IPS DF 19.7 (cell line): ENCODE results near the gene BEST3.

Experiments used
- DNase-seq: peaks from one replicate; pipeline ENCODE4 v3.0.0-alpha.2; 2013; ENCODE audit warnings: low read depth, low spot score

Gene BEST3

GRCh38 chr12:69698769-69699540, at the start of gene BEST3:
BEST3 (minus strand) TSS chr12:69699303; CDS start chr12:69697798, 1,505 bp downstream.
- DNase-seq, result no peak

GRCh38 chr12:69744109-69744508, 45.0 kb upstream of the BEST3 start:
- no peak for DNase-seq

- DNase-seq, result no peak
Measured at GRCh38 chr12:69739287-69740191, 40.4 kb upstream of the BEST3 start.

- DNase-seq, result no peak
Measured at GRCh38 chr12:69738351-69739286, 39.5 kb upstream of the BEST3 start, which contains the start of gene RAB3IP. RAB3IP (plus strand) TSS chr12:69738860; CDS start chr12:69755409, 16,549 bp downstream.

GRCh38 chr12:69733638-69734037, 34.5 kb upstream of the BEST3 start:
- DNase-seq, result no peak

- DNase-seq, result no peak
Measured at GRCh38 chr12:69732088-69732487, 33.0 kb upstream of the BEST3 start.

- DNase-seq, result no peak
Measured at GRCh38 chr12:69726922-69727321, 27.8 kb upstream of the BEST3 start.

GRCh38 chr12:69720750-69721149, 21.6 kb upstream of the BEST3 start:
- DNase-seq, result no peak

GRCh38 chr12:69719336-69720316, 20.5 kb upstream of the BEST3 start:
- no peak for DNase-seq

- no peak for DNase-seq
Measured at GRCh38 chr12:69714542-69714941, 15.4 kb upstream of the BEST3 start.

- DNase-seq, result no peak
Measured at GRCh38 chr12:69712826-69713225, 13.7 kb upstream of the BEST3 start.

- no peak for DNase-seq
Measured at GRCh38 chr12:69708649-69709048, 9.5 kb upstream of the BEST3 start.

- DNase-seq, result no peak
Measured at GRCh38 chr12:69704357-69704756, 5.3 kb upstream of the BEST3 start.

GRCh38 chr12:69703146-69703642, 4.1 kb upstream of the BEST3 start:
- no peak for DNase-seq

GRCh38 chr12:69701826-69702225, 2.7 kb upstream of the BEST3 start:
- DNase-seq, result no peak

- DNase-seq, result no peak
Measured at GRCh38 chr12:69698054-69698453, 1.0 kb downstream of the BEST3 start.

- no peak for DNase-seq
Measured at GRCh38 chr12:69694123-69694522, 5.0 kb downstream of the BEST3 start.

GRCh38 chr12:69689638-69690037, 9.5 kb downstream of the BEST3 start:
- DNase-seq, result no peak

GRCh38 chr12:69688471-69689427, 10.4 kb downstream of the BEST3 start:
- peak; percentile 35 for DNase-seq
